ENCODE results near the gene ACAT1. TPM values are rescaled to one million over a fixed set of nuclear protein-coding genes. Genes with fewer than 3 reads are reported as not detected.
"Not testable (repeated sequence)": the region's sequence is repeated elsewhere in the genome, so short reads cannot be mapped to it uniquely, and the experiment has no call there.

ACAT1 gene
- total RNA-seq, 4 donors from 2014 or later = 79.5 to 190 (median 117) TPM

GRCh38 chr11:108122166-108122628 is 830 bp downstream of the ACAT1 start:
- intact Hi-C loops (cut with DNase I; ENCODE audit: low total_unique reads) = no loop called here
- H3K4me3 ChIP-seq (ENCODE audit: low read depth, poor library complexity, severe bottlenecking) = peak overlapping the region; percentile 81
- DNase-seq (ENCODE audit: low spot score in 2 of 2) = peak in 1 of 2 donors; percentile 26
- WGBS, 2 donors = 25 to 27% methylated on average over 9 of the region's 9 CpGs
- TF ChIP-seq, protein P1, sequence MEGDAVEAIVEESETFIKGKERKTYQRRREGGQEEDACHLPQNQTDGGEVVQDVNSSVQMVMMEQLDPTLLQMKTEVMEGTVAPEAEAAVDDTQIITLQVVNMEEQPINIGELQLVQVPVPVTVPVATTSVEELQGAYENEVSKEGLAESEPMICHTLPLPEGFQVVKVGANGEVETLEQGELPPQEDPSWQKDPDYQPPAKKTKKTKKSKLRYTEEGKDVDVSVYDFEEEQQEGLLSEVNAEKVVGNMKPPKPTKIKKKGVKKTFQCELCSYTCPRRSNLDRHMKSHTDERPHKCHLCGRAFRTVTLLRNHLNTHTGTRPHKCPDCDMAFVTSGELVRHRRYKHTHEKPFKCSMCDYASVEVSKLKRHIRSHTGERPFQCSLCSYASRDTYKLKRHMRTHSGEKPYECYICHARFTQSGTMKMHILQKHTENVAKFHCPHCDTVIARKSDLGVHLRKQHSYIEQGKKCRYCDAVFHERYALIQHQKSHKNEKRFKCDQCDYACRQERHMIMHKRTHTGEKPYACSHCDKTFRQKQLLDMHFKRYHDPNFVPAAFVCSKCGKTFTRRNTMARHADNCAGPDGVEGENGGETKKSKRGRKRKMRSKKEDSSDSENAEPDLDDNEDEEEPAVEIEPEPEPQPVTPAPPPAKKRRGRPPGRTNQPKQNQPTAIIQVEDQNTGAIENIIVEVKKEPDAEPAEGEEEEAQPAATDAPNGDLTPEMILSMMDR (IDR thresholded peaks at IDR 0.05) = no peak
- no peak for TF ChIP-seq POLR2A (IDR thresholded peaks at IDR 0.05)

- intact Hi-C loops (cut with DNase I; ENCODE audit: low total_unique reads) = no loop called here
- WGBS, 2 donors = 93 to 95% methylated on average over 5 of the region's 5 CpGs
- no peak for TF ChIP-seq POLR2A (IDR thresholded peaks at IDR 0.05)
- TF ChIP-seq, protein P1 (IDR thresholded peaks at IDR 0.05) = no peak
- no peak for DNase-seq (ENCODE audit: low spot score in 2 of 2)
- no peak overlapping the region for H3K4me3 ChIP-seq (ENCODE audit: low read depth, poor library complexity, severe bottlenecking)
Measured at GRCh38 chr11:108125096-108125495, 3.7 kb downstream of the ACAT1 start.

DNA sequence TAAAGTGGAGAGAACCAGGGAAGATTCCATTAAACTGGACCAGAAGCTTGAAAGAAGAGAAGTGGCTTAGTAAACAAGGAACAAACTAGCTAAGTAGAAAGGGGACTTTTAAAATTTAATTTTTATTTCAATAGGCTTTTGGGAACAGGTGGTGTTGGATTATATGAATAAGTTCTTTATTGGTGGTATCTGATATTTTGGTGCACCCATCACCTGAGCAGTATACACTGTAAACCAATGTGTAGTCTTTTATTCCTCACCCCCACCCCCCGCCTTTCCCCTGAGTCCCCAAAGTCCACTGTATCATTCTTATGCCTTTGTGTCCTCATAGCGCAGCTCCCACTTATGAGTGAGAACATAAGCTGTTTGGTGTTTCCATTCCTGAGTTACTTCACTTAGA is 7.4 kb downstream of the ACAT1 start:
- intact Hi-C loops (cut with DNase I; ENCODE audit: low total_unique reads) = no loop called here
- no peak for DNase-seq (ENCODE audit: low spot score in 2 of 2)
- 96 to 98% methylated on average over 2 of the region's 2 CpGs for WGBS, 2 donors
- no peak overlapping the region for H3K4me3 ChIP-seq (ENCODE audit: low read depth, poor library complexity, severe bottlenecking)
- TF ChIP-seq, protein P1 (IDR thresholded peaks at IDR 0.05) = no peak
- TF ChIP-seq POLR2A (IDR thresholded peaks at IDR 0.05) = no peak

- H3K4me3 ChIP-seq (ENCODE audit: low read depth, poor library complexity, severe bottlenecking) = no peak overlapping the region
- intact Hi-C loops (cut with DNase I; ENCODE audit: low total_unique reads) = no loop called here
- DNase-seq (ENCODE audit: low spot score in 2 of 2) = no peak
- TF ChIP-seq, protein P1 (IDR thresholded peaks at IDR 0.05) = no peak
- no peak for TF ChIP-seq POLR2A (IDR thresholded peaks at IDR 0.05)
- WGBS, 2 donors = 71 to 78% methylated on average over 1 of the region's 1 CpG
Measured at GRCh38 chr11:108131993-108132392, 10.6 kb downstream of the ACAT1 start.

- DNase-seq (ENCODE audit: low spot score in 2 of 2); intact Hi-C loops (cut with DNase I; ENCODE audit: low total_unique reads); H3K4me3 ChIP-seq (ENCODE audit: low read depth, poor library complexity, severe bottlenecking): not testable (repeated sequence)
- 89 to 97% methylated on average over 2 of the region's 2 CpGs for WGBS, 2 donors
Measured at GRCh38 chr11:108132993-108133538, 11.7 kb downstream of the ACAT1 start.

DNA sequence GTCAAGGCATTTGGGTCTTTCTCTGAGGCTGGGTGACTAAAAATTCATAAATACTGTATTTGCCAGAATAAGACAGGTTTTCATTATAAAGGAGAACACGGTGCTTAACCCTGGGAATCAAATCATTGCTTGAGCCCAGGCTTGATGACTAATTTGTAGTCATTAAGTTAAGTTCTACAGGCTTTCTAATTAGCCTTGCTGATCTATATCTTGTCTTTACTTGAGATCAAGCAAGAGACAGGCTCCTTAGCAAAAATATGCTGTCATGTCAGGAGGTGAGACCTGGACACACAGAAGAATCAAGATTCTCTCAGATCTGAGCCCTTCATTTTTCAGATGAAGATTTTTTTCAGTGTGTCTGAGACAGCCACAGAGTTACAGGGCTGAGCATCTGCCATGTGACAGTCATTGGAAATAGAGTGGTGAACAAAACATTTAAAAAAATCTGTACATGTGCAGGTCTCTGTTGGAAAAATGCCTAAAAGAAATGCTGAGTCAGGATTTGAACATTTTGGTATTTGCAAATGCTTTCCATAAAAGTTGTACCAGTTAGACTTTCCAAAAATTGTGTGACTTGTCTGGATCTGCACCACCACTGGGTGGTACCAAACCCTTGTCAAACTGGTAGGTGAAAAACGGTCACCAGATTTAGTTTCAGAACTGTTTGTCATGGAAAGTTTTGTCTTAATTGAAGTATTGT is 14.6 kb downstream of the ACAT1 start:
- 30 to 38% methylated on average over 2 of the region's 2 CpGs for WGBS, 2 donors
- no peak overlapping the region for H3K4me3 ChIP-seq (ENCODE audit: low read depth, poor library complexity, severe bottlenecking)
- intact Hi-C loops (cut with DNase I; ENCODE audit: low total_unique reads) = no loop called here
- DNase-seq (ENCODE audit: low spot score in 2 of 2) = no peak
- TF ChIP-seq POLR2A (IDR thresholded peaks at IDR 0.05) = no peak
- TF ChIP-seq, protein P1 (IDR thresholded peaks at IDR 0.05) = no peak
